Right renal pelvis (tissue), 4 donors: ENCODE results near the gene SLC46A1. TPM values are rescaled to one million over a fixed set of nuclear protein-coding genes. Genes with fewer than 3 reads are reported as not detected.
"Not testable (repeated sequence)": the region's sequence is repeated elsewhere in the genome, so short reads cannot be mapped to it uniquely, and the experiment has no call there.

Source experiments
- DNase-seq, 4 donors: peaks; one replicate each; pipeline ENCODE4 v3.0.0-alpha.2; 2013; ENCODE audit warnings: low read depth in 4 of 4, low spot score in 3 of 4, missing footprints in 1 of 4
- polyA plus RNA-seq, 4 donors: library from polyadenylated mRNA; unstranded; fragments of 120-200 nt; gene quantifications; one replicate each; pipeline ENCODE4 v1.2.1, GENCODE V29; 2013; ENCODE audit not compliant: insufficient read length in 4 of 4

Gene SLC46A1
- 10 to 100 TPM; 14.6 to 15.8 (median 15.1) TPM for polyA plus RNA-seq

DNA sequence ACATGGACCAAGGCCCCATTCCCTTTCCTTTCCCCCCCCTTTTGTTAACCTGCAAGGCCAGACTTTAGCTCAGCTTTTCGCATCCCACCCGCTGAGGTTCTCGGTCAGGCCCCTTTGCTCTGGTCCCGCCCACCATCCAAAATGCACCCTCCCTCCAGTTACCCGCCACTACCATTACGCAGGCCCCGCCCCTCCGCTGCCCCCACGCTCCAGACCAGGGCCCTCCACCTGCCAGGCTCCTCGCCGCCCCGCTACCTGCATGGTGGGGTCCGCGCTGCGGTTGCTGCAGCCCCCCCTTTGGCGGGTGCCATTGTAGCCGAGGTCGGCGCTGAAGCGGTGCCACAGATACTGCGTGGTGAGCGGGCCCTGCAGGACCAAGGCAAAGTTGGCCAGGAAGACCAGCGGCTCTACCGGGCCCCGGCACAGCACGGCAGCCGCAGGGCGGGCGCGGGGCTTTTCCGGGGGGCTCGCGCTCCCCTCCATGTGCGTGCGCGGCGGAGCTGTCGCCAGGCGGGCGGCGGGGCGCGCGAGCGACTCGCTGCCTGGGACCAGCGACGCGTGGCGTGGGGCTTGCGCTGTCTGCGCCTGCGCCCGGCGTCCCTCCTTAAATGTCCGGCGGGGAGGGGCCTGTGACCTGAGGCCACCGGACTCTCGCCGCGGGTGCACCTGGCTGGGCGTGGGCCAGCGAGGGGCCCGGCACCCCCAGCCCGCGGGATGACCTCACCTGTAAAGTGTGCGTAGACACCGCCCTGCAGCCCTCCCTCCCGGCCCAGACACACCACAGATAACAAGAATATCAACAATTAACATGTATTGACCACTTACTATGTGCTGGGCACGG is at the start of gene SLC46A1:
TSS of gene SLC46A1 (minus strand) at position 581 of the 841 bp plus-strand sequence. CDS start at position 483, 98 bp downstream.
- peak in 1 of 4 donors; percentile 15 for DNase-seq

DNA sequence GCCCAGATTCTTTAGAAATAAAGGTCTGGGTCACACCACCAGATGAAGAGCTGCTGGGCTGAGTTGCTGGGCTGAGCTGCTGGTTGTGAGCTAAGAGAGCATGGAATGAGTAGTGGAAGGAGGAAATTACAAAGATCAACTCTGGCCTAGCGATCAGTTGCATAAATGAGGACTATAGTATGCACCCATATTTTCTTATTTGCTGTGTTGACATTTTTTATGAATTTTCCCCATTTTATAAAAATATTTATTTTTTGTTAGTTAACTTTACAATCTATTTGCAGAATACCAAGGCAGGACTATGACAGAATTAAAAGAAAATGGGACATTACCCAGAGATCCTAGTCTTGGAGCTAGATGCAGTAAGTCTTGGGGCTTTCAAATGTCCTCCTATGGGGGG is 43.8 kb upstream of the SLC46A1 start:
- DNase-seq: no peak

DNA sequence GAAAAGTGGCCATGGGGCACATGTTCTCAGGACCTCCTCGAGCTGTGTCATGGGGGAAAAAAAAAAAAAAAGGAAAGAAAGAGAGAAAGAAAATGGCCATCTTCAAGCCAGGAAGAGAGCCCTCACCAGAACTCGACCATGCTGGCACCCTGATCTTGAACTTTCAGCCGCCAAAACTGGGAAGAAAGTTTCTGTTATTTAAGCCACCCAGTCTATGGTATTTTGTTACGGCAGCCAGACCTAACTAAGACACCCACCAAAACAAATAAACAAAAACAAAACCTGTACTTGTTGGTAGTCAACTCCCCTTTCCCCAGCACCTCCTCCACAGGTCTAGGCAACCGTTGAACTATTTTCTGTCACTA is 41.4 kb upstream of the SLC46A1 start:
- DNase-seq: no peak

DNA sequence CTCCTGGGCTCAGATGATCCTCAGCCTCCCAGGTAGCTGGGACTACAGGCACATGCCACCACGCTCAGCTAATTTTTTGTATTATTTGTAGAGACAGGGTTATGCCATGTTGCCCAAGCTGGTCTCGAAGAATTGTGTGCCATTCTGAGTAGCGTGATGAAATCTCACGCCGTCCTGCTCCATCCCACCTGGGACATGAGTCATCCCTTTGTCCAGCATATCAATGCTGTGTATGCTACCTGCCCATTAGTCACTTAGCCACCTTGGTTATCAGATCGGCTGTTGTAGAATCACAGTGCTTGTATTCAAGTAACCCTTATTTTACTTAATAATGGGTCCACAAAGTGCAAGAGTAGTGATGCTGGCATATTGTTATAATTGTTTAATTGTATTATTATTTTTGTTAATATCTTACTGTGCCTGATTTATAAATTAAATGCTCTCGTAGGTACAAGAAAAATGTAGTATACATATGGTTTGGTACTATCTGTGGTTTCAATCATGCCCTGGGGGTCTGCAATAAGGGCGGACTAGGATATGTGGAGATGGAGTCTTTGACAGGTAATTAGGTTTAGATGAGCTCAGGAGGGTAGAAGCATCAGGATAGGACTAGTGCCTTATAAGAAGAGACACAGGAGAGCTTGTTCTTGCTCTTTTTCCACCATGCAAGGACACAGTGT is 40.8 kb upstream of the SLC46A1 start:
- no peak for DNase-seq

DNA sequence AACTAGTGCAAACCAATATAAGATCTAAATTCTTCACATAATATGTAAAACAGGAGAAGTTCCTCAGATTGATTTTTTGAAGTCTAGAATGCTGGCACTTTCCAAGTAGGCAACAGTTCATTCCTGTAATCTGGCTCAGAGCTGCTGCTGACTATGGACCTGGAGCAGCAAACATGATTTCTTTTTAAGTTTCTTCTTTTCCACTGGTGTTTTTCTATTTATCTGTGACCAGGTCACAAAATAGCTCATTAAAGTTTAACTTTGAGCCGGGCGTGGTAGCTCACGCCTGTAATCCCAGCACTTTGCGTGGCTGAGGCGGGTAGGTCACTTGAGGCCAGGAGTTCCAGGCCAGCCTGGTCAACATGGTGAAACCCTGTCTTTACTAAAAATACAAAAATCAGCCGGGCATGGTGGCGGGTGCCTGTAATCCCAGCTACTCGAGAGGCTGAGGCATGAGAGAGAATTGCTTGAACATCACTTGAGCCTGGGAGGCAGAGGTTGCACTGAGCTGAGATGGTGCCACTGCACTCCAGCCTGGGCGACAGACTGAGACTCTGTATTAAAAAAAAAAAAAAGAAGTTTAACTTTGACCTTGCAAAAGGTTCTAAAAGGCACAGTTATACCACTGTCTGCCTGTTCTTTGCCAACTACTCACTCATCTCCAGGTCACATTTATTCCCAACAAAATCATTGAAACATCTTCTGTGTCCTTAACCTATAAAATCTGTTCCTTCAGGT is 38.1 kb upstream of the SLC46A1 start:
- no peak for DNase-seq

DNA sequence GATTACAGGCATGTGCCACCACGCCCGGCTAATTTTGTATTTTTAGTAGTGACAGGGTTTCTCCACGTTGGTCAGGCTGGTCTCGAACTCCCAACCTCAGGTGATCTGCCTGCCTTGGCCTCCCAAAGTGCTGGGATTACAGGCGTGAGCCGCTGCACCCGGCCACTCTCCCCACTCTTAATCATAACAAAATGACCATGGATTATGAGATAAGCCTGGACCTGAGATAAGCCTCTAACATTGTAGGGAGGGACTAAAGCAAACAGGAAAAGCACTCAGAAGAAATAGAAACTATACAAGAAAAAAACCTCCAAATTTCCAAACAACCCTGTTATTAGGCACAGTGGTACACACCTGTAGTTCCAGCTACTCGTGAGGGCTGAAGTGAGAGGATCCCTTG is 28.3 kb upstream of the SLC46A1 start:
- DNase-seq: not testable (repeated sequence)

DNA sequence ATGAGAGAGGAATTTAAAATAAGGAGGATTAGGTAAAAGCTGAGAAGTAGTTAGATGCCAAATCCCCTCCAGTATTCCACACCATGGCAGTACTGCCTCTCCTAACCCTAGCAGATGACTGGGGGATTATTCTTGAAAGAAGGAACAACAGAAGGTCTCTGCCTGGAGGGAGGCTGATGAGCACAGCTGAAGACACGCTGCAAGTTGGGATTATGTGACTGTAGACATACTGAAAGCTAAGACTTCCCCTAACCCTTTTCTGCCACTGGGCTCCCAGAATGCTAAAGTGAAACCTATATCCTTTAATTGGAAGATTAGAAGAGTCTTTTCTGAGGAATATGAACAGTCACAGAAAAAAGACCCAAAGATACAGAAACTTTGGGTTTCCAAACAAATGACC is 27.7 kb upstream of the SLC46A1 start:
- no peak for DNase-seq

DNA sequence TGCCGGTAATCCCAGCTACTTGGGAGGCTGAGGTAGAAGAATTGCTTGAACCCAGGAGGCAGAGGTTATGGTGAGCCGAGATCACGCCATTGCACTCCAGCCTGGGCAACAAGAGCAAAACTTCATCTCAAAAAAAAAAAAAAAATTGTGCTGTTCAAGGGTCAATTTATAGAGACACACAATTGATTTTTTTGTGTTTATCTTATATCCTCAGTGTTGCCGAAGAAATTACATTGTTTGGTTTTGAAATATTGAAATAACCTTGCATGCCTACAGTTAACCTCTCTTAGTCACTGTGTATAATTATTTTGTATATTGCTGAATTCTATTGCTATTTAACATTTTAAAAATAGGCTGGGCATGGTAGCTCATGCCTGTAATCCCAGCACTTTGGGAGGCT is 22.0 kb upstream of the SLC46A1 start:
- not testable (repeated sequence) for DNase-seq

DNA sequence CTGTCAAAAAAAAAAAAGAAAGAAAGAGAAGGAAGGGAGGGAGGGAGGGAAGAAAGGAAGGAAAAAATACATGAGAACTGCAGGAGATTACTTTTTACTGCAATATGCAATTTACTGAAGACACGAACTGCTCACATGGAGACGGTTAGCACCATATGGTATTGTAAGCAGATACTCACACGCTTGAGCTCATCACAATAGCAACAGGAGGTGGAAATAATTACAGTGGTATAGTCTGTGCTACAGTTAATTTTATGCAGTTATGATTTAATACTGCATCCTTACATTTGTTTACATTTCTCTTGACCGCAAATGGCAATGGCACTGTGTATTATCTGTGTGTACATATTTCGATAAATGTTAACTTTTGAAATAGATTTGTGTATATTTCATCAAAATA is 21.4 kb upstream of the SLC46A1 start:
- DNase-seq: no peak

DNA sequence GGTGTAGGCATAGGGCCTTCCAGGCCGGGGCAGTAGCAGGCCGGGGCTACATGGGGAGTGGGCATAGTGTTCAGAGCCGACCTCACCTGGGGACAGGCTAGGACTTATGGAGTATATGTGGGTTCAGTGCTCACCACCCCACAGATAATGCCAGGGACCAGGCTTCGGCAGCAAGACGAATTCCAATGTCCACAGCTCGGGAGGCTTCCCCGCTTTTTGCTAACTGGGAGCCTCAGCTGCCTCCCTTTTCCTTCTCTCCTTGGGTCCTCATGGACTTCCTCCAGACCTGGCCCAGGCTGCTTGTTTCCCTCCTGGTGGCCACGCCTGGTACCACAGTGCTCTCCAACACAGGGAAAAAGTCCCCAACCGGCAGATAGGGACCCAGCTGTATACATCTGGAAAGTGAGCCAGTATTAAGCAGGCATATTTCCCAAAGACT is 20.1 kb upstream of the SLC46A1 start:
- no peak for DNase-seq

DNA sequence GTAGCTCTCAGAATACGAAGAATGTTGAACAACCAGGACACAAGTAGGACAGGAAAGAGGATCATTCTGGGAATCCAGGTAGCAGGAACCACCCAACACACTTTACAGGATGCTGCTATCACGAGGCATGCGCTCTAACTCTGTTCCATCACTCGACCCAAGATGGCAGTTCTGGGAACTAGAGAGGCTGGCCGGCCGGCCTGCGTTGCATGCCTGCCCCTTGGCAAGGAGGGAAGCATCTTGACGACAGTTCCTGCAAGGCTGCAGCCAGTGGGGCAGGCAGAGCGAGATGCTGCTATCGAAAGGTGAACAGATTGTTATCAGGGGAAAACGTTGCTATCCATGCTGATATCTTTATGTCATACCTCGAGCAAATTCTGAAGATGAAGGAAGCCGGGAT is 19.2 kb upstream of the SLC46A1 start:
- DNase-seq: no peak

DNA sequence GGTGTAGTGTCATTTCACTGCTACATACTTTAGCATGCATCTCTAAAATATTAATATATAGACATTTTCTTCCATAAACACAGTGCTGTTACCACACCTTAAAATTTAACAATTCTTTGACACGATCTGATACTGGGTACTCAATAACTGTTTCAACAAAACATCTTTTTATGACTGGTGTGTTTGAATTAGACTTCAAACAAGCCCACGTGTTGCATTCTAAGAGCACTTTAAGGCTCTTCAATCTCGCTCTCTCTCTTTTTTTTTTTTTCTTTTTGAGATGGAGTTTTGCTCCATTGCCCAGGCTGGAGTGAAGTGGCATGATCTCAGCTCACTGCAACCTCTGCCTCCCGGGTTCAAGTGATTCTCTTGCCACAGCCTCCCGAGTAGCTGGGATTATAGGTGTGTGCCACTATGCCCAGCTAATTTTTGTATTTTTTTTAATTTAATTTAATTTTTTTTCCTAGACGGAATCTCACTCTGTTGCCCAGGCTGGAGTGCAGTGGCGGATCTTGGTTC is 15.8 kb upstream of the SLC46A1 start:
- DNase-seq: no peak

DNA sequence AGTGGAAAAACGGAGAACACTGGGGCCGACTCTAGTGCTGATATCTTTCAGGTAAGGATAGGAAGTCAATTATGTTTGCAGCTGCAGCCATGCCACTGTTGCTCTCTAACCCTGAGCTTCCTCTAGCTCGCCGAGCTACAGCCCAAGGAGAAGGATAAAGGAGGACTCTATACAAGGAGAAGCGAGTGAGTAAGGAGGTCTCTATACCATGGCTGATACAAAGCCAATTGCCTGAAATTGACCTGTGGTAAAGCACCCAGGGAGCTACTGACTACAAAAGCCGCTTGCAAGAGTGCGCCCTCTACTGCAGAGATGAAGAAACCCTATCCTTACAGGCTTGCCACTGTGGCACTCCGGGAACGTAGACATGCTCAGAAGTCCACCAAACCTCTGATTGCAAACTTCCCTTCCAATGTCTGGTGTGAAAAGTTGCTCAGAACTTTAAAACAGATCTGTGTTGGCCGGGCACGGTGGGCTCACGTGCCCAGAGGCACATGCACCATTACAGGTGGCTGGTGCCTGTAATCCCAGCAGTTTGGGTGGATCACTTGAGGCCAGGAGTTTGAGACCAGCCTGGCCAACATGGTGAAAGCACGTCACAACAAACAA is 10.8 kb upstream of the SLC46A1 start:
- no peak for DNase-seq

DNA sequence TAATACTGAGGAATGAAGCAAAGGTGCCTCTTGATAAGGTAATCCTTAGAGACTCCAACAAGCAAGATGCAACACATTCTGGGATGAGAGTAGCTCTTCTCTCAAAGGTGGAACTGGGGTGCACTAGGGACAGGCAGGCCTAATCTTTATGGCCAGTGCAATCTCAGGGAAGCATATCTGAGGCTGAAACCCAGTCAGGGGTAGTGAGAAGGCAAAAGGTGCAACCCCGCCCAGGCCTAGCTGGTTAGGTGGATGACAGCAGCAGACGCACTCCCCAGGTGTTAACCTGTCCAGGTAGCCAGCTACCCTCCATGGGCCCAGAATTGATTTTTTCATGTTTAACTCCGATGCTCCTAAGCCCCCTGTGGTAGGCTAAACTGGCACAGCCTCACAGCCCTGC is 9.9 kb upstream of the SLC46A1 start:
- no peak for DNase-seq

DNA sequence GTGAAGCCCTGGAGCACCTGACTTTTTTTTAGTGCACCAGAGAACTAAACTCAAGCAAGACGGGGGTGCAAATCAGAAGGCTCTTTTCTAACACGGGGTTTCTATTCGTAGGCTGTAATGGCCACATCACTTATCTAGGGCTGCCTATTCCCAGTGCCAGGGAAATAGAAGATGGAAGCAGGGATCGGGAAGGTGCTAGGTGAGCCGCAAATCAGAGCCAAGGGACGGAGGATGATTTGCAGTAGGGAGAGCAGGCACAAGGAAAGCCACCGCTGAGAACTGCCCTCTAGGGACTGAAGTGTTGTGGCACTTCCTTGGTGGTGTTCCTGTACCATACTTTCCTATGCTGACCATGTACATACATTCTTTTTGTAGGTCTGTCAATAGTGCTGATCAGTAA is 7.8 kb upstream of the SLC46A1 start:
- DNase-seq: no peak

DNA sequence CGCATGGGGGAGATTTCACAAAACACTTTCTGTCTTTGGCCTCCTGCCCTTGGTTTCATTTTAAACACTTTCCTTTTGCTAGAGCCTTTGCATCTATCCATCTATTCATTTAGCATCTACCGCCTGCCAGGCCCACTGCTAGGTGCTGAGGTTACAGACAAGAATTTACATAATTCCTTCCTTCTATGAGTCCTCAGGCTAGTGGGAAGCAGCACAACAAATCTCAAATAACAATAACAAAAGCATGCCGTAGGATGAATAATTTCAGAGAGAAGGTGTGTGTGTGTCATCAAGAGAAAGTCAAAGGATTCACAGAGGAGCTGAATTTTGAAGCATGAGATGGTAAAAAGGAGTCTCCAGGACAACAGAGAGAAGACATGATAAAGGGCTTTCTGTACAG is 6.1 kb upstream of the SLC46A1 start:
- no peak for DNase-seq

DNA sequence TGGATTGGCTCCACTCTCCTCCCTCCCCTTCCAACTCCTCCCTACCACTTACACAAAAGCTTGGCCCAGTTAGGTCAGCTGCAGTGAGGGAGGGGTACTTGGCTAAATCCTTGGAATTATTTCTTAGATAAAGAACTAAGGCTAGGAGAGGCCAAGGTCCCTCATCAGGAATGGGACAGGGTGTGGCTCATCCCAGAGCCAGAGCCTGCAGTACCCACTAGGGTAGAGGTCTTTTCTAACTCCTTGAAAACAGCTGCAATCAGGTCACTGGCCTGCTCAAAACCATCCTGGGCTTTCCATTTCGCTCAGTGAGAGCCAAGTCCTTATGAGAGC is 1.9 kb upstream of the SLC46A1 start:
- DNase-seq: no peak

DNA sequence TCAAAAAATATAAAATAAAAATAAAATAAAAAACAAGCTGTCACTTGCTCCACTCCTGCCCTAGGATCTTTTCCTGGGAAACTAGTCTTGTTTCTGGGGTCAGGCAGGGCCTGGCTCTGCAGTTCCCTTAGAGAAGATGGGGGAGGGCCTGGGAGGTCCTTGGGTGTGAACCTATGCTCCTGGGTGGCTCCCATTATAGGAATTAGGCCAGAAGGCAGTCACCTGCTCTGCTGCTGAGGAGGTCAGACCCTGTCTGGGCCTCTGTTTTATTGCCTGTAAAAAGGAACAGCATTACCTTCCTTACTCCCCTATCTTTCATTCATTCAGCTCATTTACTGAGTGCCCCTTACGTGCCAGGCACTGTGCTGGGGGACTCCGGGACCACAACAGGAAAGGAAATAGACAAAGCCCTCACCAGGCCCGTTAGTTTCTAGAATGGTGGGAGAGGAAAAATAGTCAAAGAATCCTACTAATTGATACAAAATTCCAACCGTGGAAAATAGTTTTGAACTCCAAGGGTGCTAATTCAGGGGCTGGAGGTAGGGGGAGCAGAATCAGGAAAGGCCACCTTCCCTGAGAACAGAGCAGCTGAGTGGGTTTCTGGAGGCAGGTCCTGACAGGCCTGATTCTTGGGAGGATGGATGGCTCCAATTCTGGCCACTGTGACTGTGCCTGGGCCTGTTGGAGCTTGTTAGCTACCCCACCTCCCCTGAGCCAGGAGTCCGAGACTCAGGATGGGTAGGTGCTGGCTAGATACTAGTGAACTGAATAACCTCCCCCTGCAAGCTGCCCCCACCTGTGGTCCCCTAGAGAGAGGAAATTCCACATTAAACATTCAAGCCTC is 1.3 kb upstream of the SLC46A1 start:
- DNase-seq: no peak

DNA sequence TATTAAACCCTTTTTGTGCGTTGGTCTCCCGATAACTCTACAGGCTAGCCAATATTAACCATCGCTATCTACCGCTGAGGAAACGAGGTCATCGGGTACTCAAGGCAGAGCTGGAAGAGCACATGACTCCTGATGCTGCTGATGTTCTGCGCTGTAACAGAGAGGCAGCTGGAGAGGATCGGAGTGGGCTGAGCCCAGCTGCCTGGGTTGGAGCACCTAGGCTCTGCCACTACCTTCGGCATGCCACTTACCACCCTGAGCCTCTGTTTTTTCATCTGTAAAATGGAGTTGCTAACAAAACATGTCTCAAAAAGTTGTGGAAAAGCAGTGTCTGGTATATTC is 432 bp upstream of the SLC46A1 start:
- no peak for DNase-seq
